Erythroblast (primary cell): ENCODE measurements around the gene ZNF821.
"Not testable (repeated sequence)": the region's sequence is repeated elsewhere in the genome, so short reads cannot be mapped to it uniquely, and the experiment has no call there.

Source experiments
- DNase-seq, 2 experiments: peaks; one replicate each; lab custom pipeline; 2025; lab: John Stamatoyannopoulos, UW
- GATA1 ChIP-seq: IDR thresholded peaks from 2 replicates; pipeline ENCODE4 v1.6.1; 2011; ENCODE audit warnings: low read depth, mild to moderate bottlenecking, control low read depth, low read length, moderate library complexity
- POLR2A ChIP-seq: IDR thresholded peaks from 2 replicates; pipeline ENCODE4 v1.6.1; 2011; ENCODE audit warnings: mild to moderate bottlenecking, low read length

The ZNF821 gene

DNA sequence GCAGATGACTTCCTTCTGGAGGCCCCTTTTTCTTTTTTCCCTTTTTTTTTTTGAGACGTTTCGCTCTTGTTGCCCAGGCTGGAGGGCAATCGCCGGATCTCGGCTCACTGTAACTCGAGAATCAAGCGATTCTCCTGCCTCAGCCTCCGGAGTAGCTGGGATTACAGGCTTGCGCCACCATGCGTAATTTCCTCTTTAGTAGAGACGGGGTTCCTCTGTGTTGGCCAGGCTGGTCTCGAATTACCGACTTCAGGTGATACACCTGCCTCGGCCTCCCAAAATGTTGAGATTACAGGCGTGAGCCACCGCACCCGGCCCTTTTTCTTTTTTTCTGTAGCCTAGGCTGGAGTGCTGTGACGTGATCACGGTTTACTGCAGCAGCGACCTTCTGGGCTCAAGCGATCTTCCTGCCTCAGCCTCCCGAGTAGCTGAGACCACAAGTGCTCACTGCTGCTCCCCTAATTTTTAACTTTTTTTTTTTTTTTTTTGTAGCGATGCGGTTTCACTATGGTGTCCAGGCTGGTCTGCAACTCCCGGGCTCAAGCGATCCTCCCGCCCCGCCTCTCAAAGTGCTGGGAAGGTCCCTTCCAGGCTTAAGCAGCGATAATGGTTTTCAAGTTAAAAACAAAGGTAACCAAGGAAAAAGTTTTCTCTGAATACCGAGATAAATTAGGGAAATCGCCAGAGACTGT, 10.4 kb upstream of the ZNF821 start:
- no peak for TF ChIP-seq POLR2A
- no peak for TF ChIP-seq GATA1
- peak; percentile 66 to 74 for DNase-seq

DNA sequence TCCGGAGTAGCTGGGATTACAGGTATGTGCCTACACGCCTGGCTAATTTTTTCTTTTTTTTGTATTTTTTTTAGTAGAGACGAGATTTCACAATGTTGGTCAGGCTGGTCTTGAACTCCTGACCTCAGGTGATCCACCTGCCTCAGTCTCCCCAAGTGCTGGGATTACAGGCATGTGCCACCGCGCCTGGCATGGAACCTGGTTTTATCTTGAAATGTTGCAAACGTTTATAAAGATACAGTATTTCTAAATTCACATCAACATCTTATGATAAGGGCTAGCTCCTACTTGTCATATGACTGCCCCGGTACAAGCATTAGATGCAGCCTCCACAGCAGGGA, 9.9 kb upstream of the ZNF821 start:
- no peak for DNase-seq
- TF ChIP-seq GATA1, result no peak
- no peak for TF ChIP-seq POLR2A

- DNase-seq, result no peak
- TF ChIP-seq POLR2A (no peak), GATA1 (no peak)
Observed at GRCh38 chr16:71889147-71889546, 5.2 kb upstream of the ZNF821 start.

GRCh38 chr16:71885261-71885650, 1.3 kb upstream of the ZNF821 start:
- peak; percentile 20 to 24 for DNase-seq
- TF ChIP-seq GATA1 (no peak), POLR2A (no peak)

DNA sequence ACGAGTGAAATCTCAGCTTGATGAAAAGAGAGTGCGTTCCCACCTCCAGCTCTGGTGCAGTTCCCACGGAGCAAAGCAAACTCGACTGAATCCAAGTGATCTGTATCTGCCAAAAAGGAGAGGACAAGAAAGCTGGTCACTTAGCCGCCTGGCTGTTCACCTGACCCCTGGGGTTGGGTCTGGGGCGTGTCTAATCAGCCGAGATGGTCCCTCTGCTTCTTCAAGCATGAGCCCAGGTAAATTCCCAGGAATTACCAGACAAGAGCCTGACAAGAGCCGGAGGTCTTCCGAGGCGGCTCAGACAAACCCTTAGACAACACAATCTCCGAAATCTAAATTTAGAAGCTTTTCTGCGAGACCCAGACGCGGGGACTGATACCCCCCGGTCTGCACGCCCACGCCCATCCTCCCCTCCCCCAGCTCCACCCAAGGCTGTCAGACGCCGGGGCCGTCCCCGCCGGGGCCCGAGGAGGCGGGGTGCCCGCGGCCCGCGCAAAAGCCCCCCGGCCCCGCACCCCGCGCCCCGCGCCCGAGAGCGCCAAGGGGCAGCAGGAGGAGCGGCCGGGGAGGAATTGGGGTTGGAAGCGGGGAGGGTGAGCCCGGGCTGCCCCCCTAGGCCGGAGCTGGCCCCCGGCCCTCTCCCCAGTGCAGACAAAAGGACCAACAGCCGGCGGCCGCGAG, 674 bp downstream of the ZNF821 start:
- no peak for TF ChIP-seq POLR2A
- no peak for TF ChIP-seq GATA1
- peak; percentile 37 to 56 for DNase-seq

DNA sequence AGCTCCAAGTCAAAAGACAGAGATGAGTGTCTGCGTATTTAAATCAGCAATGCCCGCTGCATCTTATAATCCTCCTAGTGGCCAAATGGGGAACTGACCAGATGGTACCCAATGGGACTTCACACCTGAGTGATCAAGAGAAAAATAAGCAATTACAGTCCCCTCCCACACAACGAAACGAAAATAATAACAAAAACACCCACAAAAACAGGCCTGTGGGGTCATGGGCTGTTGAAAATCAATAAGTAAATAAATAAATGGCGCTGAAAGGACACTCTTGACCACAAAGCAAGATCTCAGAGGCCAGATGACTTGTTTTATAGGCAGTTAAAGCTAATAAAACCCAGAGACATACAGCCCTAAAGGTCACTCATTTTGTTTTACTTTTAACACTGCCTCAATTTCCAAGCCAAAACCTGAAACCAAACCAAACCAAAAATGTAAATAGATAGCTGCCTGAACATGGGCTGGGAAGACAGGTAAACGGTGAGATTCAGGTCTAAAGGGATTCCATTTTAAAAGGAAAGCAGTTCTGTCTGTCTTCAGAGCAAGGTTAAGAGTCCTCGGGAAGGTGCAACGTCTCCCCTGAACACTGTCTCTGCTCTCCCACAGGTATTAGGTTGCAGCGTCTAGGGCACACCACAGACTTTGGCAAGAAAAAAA, 1.3 kb downstream of the ZNF821 start:
- TF ChIP-seq POLR2A, result no peak
- no peak for TF ChIP-seq GATA1
- DNase-seq, result peak; percentile 80 to 88

DNA sequence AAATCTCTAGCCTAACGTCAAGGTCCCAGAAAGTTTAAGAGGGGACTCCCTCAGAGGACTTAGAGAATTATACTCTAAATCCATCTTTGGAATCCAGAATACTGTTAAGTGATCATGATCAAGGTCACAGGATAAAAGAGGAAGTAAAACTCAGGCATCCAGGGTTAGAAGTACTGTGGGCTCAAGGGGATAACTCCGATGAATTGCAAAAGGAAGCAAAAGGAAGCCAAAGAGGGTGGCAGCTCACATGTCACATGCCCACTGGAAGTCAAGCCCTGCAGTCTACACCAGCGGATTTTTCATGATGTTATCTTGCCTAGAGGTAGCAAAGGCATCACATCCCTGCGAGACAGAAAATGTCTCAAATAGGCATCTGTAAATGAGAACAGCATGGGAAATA, 3.8 kb downstream of the ZNF821 start:
- no peak for DNase-seq
- TF ChIP-seq GATA1, result no peak
- TF ChIP-seq POLR2A, result no peak

DNA sequence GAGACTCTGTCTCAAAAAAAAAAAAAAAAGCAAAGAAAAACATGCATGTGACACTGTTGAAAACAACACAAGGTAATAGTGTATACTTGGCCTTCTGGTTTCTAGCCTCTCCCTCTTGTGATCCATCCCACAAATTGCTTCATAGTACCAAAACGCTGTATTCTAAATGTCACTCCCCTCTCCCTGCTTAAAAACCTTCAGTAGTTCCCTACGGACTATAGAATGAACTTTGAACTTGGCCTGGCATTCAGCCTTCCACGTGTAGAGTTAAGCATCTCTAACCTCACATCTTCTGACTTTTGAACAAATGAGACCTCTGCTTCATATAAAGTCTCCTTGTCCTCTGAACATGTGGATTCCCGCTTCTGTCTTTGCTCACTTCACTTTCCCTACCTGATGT, 5.1 kb downstream of the ZNF821 start:
- TF ChIP-seq POLR2A, result no peak
- no peak for TF ChIP-seq GATA1
- no peak for DNase-seq

- DNase-seq, result no peak
- TF ChIP-seq POLR2A, result no peak
- no peak for TF ChIP-seq GATA1
Observed at GRCh38 chr16:71873199-71873598, 10.8 kb downstream of the ZNF821 start.

DNA sequence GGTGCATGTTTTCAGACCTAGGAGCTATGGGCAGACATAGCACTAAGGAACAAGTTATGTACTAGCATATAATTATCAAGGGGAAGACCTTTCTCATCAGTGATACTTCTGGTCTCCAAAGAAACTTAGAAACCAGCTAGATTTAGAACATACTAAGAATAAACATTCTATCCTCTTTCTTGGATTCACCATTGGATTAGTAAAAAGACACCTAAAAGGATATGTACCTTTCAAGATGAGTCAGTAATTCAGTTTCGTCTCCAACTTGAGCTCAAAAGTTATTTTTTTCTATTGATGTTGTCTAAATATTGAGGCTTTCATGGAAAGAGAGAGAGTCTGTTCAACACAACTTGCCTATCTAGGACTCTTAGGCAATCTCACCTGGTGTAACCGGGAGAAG, 13.2 kb downstream of the ZNF821 start:
- TF ChIP-seq POLR2A (no peak), GATA1 (no peak)

GRCh38 chr16:71869089-71869488, 14.9 kb downstream of the ZNF821 start:
- TF ChIP-seq POLR2A (no peak), GATA1 (no peak)
- DNase-seq, result no peak

More for the DNA sequence above, 13.2 kb downstream of the ZNF821 start:
- no peak for DNase-seq

- no peak for DNase-seq
Observed at GRCh38 chr16:71867939-71868338, 16.0 kb downstream of the ZNF821 start.

GRCh38 chr16:71867175-71867574, 16.8 kb downstream of the ZNF821 start:
- not testable (repeated sequence) for DNase-seq

More at GRCh38 chr16:71867939-71868338, 16.0 kb downstream of the ZNF821 start:
- no peak for TF ChIP-seq GATA1
- no peak for TF ChIP-seq POLR2A

DNA sequence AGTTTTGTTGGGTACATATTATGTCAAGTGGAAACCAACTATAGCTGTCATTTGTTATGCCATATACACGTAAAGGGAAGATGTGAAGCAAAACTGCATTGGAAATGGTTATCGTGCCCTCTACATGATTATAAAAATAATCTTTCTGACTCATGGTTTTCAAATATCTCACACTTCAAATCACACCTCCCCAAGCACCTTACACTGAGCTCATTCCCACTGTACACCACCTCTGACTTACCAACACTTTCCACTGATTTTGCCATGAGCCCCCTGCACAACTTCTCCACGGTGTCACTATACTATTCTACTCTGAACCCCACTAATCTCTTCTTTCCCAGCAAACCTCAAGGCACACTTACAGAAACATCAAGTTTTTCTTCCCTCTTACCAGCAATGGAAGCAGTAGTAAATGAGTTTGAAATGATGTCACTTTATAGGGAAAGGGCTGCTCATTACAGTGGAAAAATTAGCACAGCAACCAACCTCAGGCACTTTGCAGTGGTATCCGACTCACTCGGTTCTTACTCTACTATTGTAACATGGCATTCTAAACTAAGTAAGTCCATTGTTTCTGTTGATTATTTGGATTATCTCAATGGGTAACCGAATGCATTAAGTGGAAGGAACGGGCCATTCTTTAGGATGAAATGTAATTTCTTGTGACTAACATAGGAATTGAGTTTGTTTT, 18.7 kb downstream of the ZNF821 start:
- TF ChIP-seq GATA1 (no peak), POLR2A (no peak)
- DNase-seq, result no peak
